GM15510 (cell line): Measurements from ENCODE around the gene CDH8.

Experiments
- POLR2A ChIP-seq: IDR thresholded peaks from 3 replicates; pipeline ENCODE4 v1.6.1; 2011; ENCODE audit warnings: borderline replicate concordance; ENCODE audit not compliant: insufficient read length; ENCODE audit errors: extremely low read depth

The CDH8 gene

GRCh38 chr16:61797961-61798507 is 238.2 kb downstream of the CDH8 start:
- no peak for TF ChIP-seq POLR2A

- no peak for TF ChIP-seq POLR2A
These were observed 238.9 kb downstream of the CDH8 start for GRCh38 chr16:61797296-61797795.

GRCh38 chr16:61792194-61792909 is 243.9 kb downstream of the CDH8 start:
- no peak for TF ChIP-seq POLR2A

- TF ChIP-seq POLR2A = no peak
These were observed 244.8 kb downstream of the CDH8 start for GRCh38 chr16:61791464-61791863.

GRCh38 chr16:61780161-61780560 is 256.1 kb downstream of the CDH8 start:
- TF ChIP-seq POLR2A = no peak

- no peak for TF ChIP-seq POLR2A
These were observed 265.9 kb downstream of the CDH8 start for GRCh38 chr16:61770301-61770700.

GRCh38 chr16:61763991-61764390 is 272.2 kb downstream of the CDH8 start:
- TF ChIP-seq POLR2A = no peak

- no peak for TF ChIP-seq POLR2A
These were observed 273.2 kb downstream of the CDH8 start for GRCh38 chr16:61763013-61763412.

GRCh38 chr16:61730997-61731396 is 305.2 kb downstream of the CDH8 start:
- TF ChIP-seq POLR2A = no peak

GRCh38 chr16:61726701-61727100 is 309.5 kb downstream of the CDH8 start:
- TF ChIP-seq POLR2A = no peak

- no peak for TF ChIP-seq POLR2A
These were observed 310.1 kb downstream of the CDH8 start for GRCh38 chr16:61726125-61726524.

GRCh38 chr16:61721544-61721943 is 314.7 kb downstream of the CDH8 start:
- no peak for TF ChIP-seq POLR2A

GRCh38 chr16:61715393-61715792 is 320.8 kb downstream of the CDH8 start:
- no peak for TF ChIP-seq POLR2A

- TF ChIP-seq POLR2A = no peak
These were observed 322.5 kb downstream of the CDH8 start for GRCh38 chr16:61713787-61714186.

- TF ChIP-seq POLR2A = no peak
These were observed 351.7 kb downstream of the CDH8 start for GRCh38 chr16:61684541-61684940.

- TF ChIP-seq POLR2A = no peak
These were observed 354.6 kb downstream of the CDH8 start for GRCh38 chr16:61681673-61682072.
